ENCODE data around the gene CCDC51. TPM values are rescaled to one million over a fixed set of nuclear protein-coding genes. Genes with fewer than 3 reads are reported as not detected.
"Not testable (repeated sequence)": the region's sequence is repeated elsewhere in the genome, so short reads cannot be mapped to it uniquely, and the experiment has no call there.

CCDC51 gene
- total and polyA plus RNA-seq, 10 donors: 8.4 to 22.2 (median 15.0) TPM

- peak overlapping the region in 1 of 8 donors; percentile 92 for H3K4me3 ChIP-seq
- peak overlapping the region; percentile 92 to 99 (median 98) for H3K27ac ChIP-seq
- WGBS, 5 donors: 36 to 59% (median 43%) methylated on average over 6 to 7 of the region's 7 CpGs
- DNase-seq: no peak
- no peaks in the 10 kb centered on the region for H3K9me3 ChIP-seq
- TF ChIP-seq POLR2A (IDR thresholded peaks at IDR 0.05) (no peak), CTCF (IDR thresholded peaks at IDR 0.05 in 8 of 11, conservative IDR thresholded peaks at IDR 0.05 in 3 of 11) (no peak), POLR2AphosphoS5 (IDR thresholded peaks at IDR 0.05) (no peak)
- H3K27me3 ChIP-seq (replicated peaks in 1 of 7): no peaks in the 10 kb centered on the region
- peaks cover 0 to 85% (median 41%) of the 10 kb centered on the region in 6 donors for H3K36me3 ChIP-seq
- intact Hi-C loops (cut with DNase I; ENCODE audit: low total_unique reads): no loop called here
- peaks cover 41 to 61% (median 54%) of the 10 kb centered on the region in 6 donors for H3K4me1 ChIP-seq
These were observed 25.3 kb upstream of the CCDC51 start for GRCh38 chr3:48465237-48465530.

DNA sequence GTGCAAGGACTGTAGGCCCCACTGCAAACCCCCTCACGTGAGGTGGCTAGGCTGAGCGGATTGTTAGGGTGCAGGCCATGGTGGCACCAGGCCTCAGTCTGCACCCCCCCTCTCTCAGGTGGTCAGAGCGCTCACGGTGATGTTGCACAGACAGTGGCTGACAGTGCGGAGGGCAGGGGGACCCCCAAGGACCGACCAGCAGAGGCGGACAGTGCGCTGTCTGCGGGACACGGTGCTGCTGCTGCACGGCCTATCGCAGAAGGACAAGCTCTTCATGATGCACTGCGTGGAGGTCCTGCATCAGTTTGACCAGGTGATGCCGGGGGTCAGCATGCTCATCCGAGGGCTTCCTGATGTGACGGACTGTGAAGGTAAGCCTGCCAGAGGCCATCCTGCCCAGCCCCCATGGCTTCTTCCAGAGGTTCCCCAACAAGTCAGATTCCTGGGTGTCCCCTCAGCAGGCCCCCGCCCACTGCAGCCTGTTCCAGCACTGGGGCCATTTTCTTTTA, 24.8 kb upstream of the CCDC51 start:
- Histone ChIP-seq H3K27ac (peak overlapping the region in 7 of 8 donors; percentile 92 to 99 (median 97)), H3K27me3 (replicated peaks in 1 of 7) (no peaks in the 10 kb centered on the region), H3K4me1 (peaks cover 37 to 57% (median 50%) of the 10 kb centered on the region in 6 donors), H3K36me3 (peaks cover 0 to 85% (median 44%) of the 10 kb centered on the region in 6 donors), H3K9me3 (no peaks in the 10 kb centered on the region), H3K4me3 (peak overlapping the region in 1 of 8 donors; percentile 92)
- peak; percentile 81 for DNase-seq
- WGBS, 5 donors: 88 to 95% (median 93%) methylated on average over 13 to 17 of the region's 17 CpGs
- no peak for TF ChIP-seq CTCF (IDR thresholded peaks at IDR 0.05 in 8 of 11, conservative IDR thresholded peaks at IDR 0.05 in 3 of 11)
- peak in 1 of 3 donors; percentile 69 for TF ChIP-seq POLR2AphosphoS5 (IDR thresholded peaks at IDR 0.05)
- intact Hi-C loops (cut with DNase I; ENCODE audit: low total_unique reads): loop anchor here (5.0 kb wide), 1 partner anchor 88 kb away; no protein-coding TSS in a partner anchor

DNA sequence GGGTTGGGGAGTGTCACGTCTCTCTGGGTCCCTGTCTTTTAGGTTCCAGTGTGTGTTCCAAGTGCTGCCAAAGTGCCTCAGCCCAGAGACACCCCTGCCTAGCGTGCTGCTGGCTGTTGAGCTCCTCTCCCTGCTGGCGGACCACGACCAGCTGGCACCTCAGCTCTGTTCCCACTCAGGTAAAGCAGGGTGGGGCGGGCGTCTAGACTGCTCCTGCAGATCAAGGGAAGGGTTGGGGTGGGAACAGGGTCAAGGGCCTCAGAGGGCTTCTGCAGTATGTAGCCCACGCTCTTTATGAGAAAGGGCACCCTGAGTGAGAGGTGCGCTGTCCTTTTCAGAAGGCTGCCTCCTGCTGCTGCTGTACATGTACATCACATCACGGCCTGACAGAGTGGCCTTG, 23.8 kb upstream of the CCDC51 start:
- peak; percentile 70 for DNase-seq
- 78 to 97% (median 82%) methylated on average over 6 to 9 of the region's 9 CpGs for WGBS, 5 donors
- H3K4me1 ChIP-seq: peaks cover 26 to 46% (median 39%) of the 10 kb centered on the region in 6 donors
- no peaks in the 10 kb centered on the region for H3K9me3 ChIP-seq
- intact Hi-C loops (cut with DNase I; ENCODE audit: low total_unique reads): loop anchor here (5.0 kb wide), 1 partner anchor 89 kb away; no protein-coding TSS in a partner anchor
- no peaks in the 10 kb centered on the region for H3K27me3 ChIP-seq (replicated peaks in 1 of 7)
- TF ChIP-seq CTCF (IDR thresholded peaks at IDR 0.05 in 8 of 11, conservative IDR thresholded peaks at IDR 0.05 in 3 of 11): no peak
- TF ChIP-seq POLR2AphosphoS5 (IDR thresholded peaks at IDR 0.05): peak in 1 of 3 donors; percentile 38
- peaks cover 0 to 85% (median 45%) of the 10 kb centered on the region in 6 donors for H3K36me3 ChIP-seq
- no peak overlapping the region for H3K4me3 ChIP-seq
- peak overlapping the region in 2 of 8 donors; percentile 92 to 99 for H3K27ac ChIP-seq

DNA sequence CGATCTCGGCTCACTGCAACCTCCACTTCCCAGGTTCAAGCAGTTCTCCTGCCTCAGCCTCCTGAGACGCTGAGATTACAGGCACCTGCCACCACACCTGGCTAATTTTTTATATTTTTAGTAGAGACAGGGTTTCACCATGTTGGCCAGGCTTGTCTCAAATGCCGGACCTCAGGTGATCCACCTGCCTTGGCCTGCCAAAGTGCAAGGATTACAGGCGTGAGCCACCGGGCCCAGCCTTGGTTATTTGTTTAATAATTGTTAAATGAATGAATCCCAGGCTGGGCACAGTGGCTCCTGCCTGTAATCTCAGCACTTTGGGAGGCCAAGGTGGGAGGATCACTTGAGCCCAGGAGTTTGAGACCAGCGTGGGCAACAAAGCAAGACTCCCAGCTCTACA, 21.8 kb upstream of the CCDC51 start:
- H3K9me3 ChIP-seq; H3K27me3 ChIP-seq (replicated peaks in 1 of 7); H3K27ac ChIP-seq; H3K4me3 ChIP-seq: not testable (repeated sequence)
- Histone ChIP-seq H3K4me1 (peaks cover 7 to 27% (median 20%) of the 10 kb centered on the region in 6 donors), H3K36me3 (peaks cover 0 to 85% (median 43%) of the 10 kb centered on the region in 6 donors)
- 93 to 97% (median 96%) methylated on average over 7 of the region's 7 CpGs for WGBS, 5 donors
- intact Hi-C loops (cut with DNase I; ENCODE audit: low total_unique reads): loop anchor here (5.0 kb wide), 1 partner anchor 91 kb away; no protein-coding TSS in a partner anchor
- peak; percentile 34 for DNase-seq
